Effector memory CD4-positive, alpha-beta T cell (primary cell): Measurements from ENCODE around the gene GPC6.

ENCODE experiments used
- DNase-seq, 3 donors: peaks; one replicate each; pipeline ENCODE4 v3.0.0-alpha.2; 2020
- H3K27ac ChIP-seq: 2 replicates; pipeline ENCODE4 v1.7.0; 2013; ENCODE audit warnings: mild to moderate bottlenecking, low read length, moderate library complexity; ENCODE audit not compliant: insufficient read depth, poor library complexity, severe bottlenecking
- H3K27me3 ChIP-seq: replicated peaks from 2 replicates; pipeline ENCODE4 v1.7.0; 2013; ENCODE audit warnings: mild to moderate bottlenecking, low read length; ENCODE audit not compliant: insufficient read depth, control insufficient read depth, poor library complexity, severe bottlenecking
- H3K36me3 ChIP-seq: 2 replicates; pipeline ENCODE4 v1.7.0; 2013; ENCODE audit warnings: mild to moderate bottlenecking, low read length, moderate library complexity; ENCODE audit not compliant: control insufficient read depth, insufficient read depth
- H3K4me1 ChIP-seq: 2 replicates; pipeline ENCODE4 v1.7.0; 2013; ENCODE audit warnings: low read length, mild to moderate bottlenecking; ENCODE audit not compliant: control insufficient read depth, insufficient read depth, poor library complexity, severe bottlenecking
- H3K4me3 ChIP-seq: 2 replicates; pipeline ENCODE4 v1.7.0; 2013; ENCODE audit warnings: low read length, low read depth, mild to moderate bottlenecking; ENCODE audit not compliant: insufficient read depth, poor library complexity, severe bottlenecking
- H3K9me3 ChIP-seq: 2 replicates; pipeline ENCODE4 v1.7.0; 2013; ENCODE audit warnings: mild to moderate bottlenecking, low read length, moderate library complexity; ENCODE audit not compliant: control insufficient read depth

The GPC6 gene

DNA sequence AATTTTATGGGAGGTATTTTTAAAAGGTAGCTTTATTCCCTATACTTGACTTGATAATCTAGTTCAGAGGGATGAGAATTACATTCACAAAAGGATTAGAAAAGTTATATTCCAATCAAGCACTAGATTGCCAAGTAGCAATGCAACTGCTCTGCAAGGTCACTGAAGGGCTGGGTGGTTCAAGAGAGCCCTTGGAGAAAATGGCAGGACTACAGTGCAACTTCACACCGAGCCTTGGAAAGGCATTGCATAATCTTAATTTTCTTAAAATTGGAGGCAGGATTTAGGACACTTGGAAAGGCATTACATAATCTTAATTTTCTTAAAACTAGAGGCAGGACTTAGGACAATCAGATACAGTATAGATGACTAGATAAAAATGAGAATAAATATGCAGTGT lies 936.9 kb downstream of the GPC6 start:
- Histone ChIP-seq H3K4me3 (no peak overlapping the region), H3K27ac (no peak overlapping the region), H3K4me1 (no peaks in the 10 kb centered on the region), H3K9me3 (no peaks in the 10 kb centered on the region), H3K27me3 (no peaks in the 10 kb centered on the region), H3K36me3 (no peaks in the 10 kb centered on the region)
- no peak for DNase-seq

GRCh38 chr13:94168783-94169453 lies 942.3 kb downstream of the GPC6 start:
- Histone ChIP-seq H3K36me3 (no peaks in the 10 kb centered on the region), H3K27me3 (no peaks in the 10 kb centered on the region), H3K4me3 (no peak overlapping the region), H3K4me1 (no peaks in the 10 kb centered on the region), H3K27ac (no peak overlapping the region), H3K9me3 (no peaks in the 10 kb centered on the region)
- no peak for DNase-seq

- no peak overlapping the region for H3K27ac ChIP-seq
- H3K4me3 ChIP-seq: no peak overlapping the region
- no peaks in the 10 kb centered on the region for H3K27me3 ChIP-seq
- no peaks in the 10 kb centered on the region for H3K4me1 ChIP-seq
- H3K9me3 ChIP-seq: no peaks in the 10 kb centered on the region
- DNase-seq: no peak
- H3K36me3 ChIP-seq: no peaks in the 10 kb centered on the region
These were observed 943.0 kb downstream of the GPC6 start for GRCh38 chr13:94169454-94170144.

- DNase-seq: no peak
- Histone ChIP-seq H3K9me3 (no peaks in the 10 kb centered on the region), H3K27me3 (no peaks in the 10 kb centered on the region), H3K27ac (no peak overlapping the region), H3K4me1 (no peaks in the 10 kb centered on the region), H3K36me3 (no peaks in the 10 kb centered on the region), H3K4me3 (no peak overlapping the region)
These were observed 943.6 kb downstream of the GPC6 start for GRCh38 chr13:94170145-94170571.

DNA sequence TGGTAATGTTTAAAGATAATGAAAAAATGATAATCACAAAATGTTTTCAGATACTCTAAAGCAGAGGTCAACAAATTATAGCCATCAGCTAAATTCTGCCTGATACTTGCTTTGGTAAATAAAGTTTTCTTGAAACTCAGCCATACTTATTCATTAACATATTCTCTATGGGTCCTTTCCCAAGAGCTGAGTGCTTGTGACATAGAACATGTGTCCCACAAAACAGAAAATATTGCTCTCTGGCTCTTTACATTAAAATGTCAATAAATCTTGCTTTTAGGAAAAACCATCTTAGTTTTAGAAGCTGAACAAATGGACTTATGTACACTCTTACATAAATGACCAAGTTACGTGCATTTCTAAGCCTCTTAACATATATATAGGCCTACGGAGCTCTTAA lies 945.8 kb downstream of the GPC6 start:
- Histone ChIP-seq H3K27ac (no peak overlapping the region), H3K4me3 (no peak overlapping the region), H3K36me3 (no peaks in the 10 kb centered on the region), H3K9me3 (no peaks in the 10 kb centered on the region), H3K4me1 (no peaks in the 10 kb centered on the region), H3K27me3 (no peaks in the 10 kb centered on the region)
- no peak for DNase-seq

DNA sequence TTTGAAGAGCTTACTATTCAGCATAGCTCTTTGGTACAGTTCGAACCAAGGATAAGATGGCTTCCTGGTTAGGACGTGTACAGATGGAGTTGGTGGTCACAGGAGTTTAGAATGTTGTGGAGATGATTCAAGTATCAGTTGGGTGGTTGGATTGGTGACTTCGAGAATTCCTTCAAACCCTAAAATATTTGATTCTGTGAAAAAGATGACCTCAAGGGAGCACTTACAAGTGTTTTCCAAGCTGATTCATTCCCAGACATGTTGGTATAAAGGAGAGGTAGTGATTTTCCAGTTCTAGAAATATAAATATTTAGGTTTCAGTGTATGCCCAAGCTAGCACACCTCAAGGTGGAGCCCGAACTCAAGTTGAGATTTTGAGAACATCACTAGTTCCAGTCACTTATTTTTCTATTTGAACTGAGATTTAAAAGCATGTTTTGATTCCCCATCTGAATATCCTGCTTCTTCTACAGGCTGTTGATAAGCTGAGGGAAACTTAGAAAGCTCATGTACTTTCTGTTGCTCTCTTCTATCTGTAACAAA lies 946.8 kb downstream of the GPC6 start:
- no peaks in the 10 kb centered on the region for H3K9me3 ChIP-seq
- DNase-seq: no peak
- no peaks in the 10 kb centered on the region for H3K36me3 ChIP-seq
- H3K27ac ChIP-seq: no peak overlapping the region
- H3K27me3 ChIP-seq: no peaks in the 10 kb centered on the region
- H3K4me1 ChIP-seq: no peaks in the 10 kb centered on the region
- H3K4me3 ChIP-seq: no peak overlapping the region

DNA sequence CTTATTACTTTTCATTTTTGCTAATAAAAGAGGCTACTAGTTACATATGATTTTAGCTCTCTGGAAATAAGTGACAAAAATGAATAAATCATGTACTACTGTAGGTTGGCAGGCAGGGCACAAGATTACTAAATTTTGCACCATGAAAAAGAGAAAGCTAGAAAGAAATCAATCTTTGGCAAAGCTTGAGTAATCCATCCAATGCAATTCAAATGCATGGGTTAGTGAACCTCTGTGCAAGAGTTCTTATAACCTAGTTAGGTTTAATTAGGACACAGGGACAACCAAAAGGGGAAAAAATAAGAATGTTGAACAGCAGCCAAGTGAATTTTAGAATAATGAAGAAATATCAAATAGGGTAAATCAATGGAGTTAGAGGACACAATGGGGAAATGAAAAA lies 947.4 kb downstream of the GPC6 start:
- Histone ChIP-seq H3K36me3 (no peaks in the 10 kb centered on the region), H3K9me3 (no peaks in the 10 kb centered on the region), H3K27me3 (no peaks in the 10 kb centered on the region), H3K4me3 (no peak overlapping the region), H3K27ac (no peak overlapping the region), H3K4me1 (peaks cover 4% of the 10 kb centered on the region)
- no peak for DNase-seq

- Histone ChIP-seq H3K27me3 (no peaks in the 10 kb centered on the region), H3K36me3 (no peaks in the 10 kb centered on the region), H3K4me3 (no peak overlapping the region), H3K9me3 (no peaks in the 10 kb centered on the region), H3K4me1 (peaks cover 5% of the 10 kb centered on the region), H3K27ac (no peak overlapping the region)
- no peak for DNase-seq
These were observed 948.5 kb downstream of the GPC6 start for GRCh38 chr13:94175076-94175475.

GRCh38 chr13:94176561-94176960 lies 950.0 kb downstream of the GPC6 start:
- H3K4me3 ChIP-seq: no peak overlapping the region
- DNase-seq: no peak
- H3K27ac ChIP-seq: no peak overlapping the region
- no peaks in the 10 kb centered on the region for H3K36me3 ChIP-seq
- H3K9me3 ChIP-seq: no peaks in the 10 kb centered on the region
- peaks cover 5% of the 10 kb centered on the region for H3K4me1 ChIP-seq
- H3K27me3 ChIP-seq: no peaks in the 10 kb centered on the region

GRCh38 chr13:94177041-94177440 lies 950.4 kb downstream of the GPC6 start:
- H3K4me3 ChIP-seq: no peak overlapping the region
- H3K4me1 ChIP-seq: peaks cover 5% of the 10 kb centered on the region
- H3K27me3 ChIP-seq: no peaks in the 10 kb centered on the region
- DNase-seq: no peak
- H3K36me3 ChIP-seq: no peaks in the 10 kb centered on the region
- H3K27ac ChIP-seq: no peak overlapping the region
- no peaks in the 10 kb centered on the region for H3K9me3 ChIP-seq
